ENCODE measurements around the gene UNC119B. TPM values are rescaled to one million over a fixed set of nuclear protein-coding genes. Genes with fewer than 3 reads are reported as not detected.

UNC119B gene
- total and polyA plus RNA-seq, 3 donors from 2014 or later: 42.2 to 45.2 (median 43.3) TPM

DNA sequence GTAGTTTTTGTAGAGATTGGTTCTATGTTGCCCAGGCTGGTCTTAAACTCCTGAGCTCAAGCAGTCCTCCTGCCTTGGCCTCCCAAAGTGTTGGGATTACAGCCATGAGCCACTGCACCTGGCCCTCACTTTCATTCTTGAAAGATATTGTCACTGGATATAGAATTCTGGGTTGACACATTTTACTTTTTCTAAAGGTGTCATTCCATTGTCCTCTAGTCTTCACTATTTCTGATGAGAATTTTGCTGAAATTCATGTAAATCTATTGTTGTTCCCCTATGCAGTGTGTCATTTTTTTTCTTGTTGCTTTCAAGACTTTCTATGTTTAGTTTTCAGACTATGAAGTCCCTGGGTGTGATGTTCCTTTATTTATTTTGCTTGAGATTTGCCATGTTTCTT is 44.5 kb downstream of the UNC119B start:
- no peak overlapping the region for H3K4me3 ChIP-seq
- no peaks in the 10 kb centered on the region for H3K27me3 ChIP-seq
- DNase-seq: no peak
- TF ChIP-seq CTCF (IDR thresholded peaks at IDR 0.05) (no peak), POLR2A (IDR thresholded peaks at IDR 0.05) (no peak)
- no peaks in the 10 kb centered on the region for H3K36me3 ChIP-seq (ENCODE audit: low read depth, missing control alignments)
- intact Hi-C loops (cut with DNase I; ENCODE audit: low total_unique reads): no loop called here
- no peaks in the 10 kb centered on the region for H3K4me1 ChIP-seq
- H3K9me3 ChIP-seq: no peaks in the 10 kb centered on the region
- no peak overlapping the region for H3K27ac ChIP-seq

GRCh38 chr12:120755269-120755668 is 45.0 kb downstream of the UNC119B start:
- H3K9me3 ChIP-seq: no peaks in the 10 kb centered on the region
- H3K27ac ChIP-seq: no peak overlapping the region
- TF ChIP-seq CTCF (IDR thresholded peaks at IDR 0.05) (no peak), POLR2A (IDR thresholded peaks at IDR 0.05) (no peak)
- DNase-seq: no peak
- H3K36me3 ChIP-seq (ENCODE audit: low read depth, missing control alignments): no peaks in the 10 kb centered on the region
- H3K27me3 ChIP-seq: no peaks in the 10 kb centered on the region
- intact Hi-C loops (cut with DNase I; ENCODE audit: low total_unique reads): no loop called here
- H3K4me1 ChIP-seq: no peaks in the 10 kb centered on the region
- no peak overlapping the region for H3K4me3 ChIP-seq

GRCh38 chr12:120757226-120757742 is 47.0 kb downstream of the UNC119B start:
- 70 to 82% methylated on average over 4 of the region's 4 CpGs for WGBS, 2 donors
- Histone ChIP-seq H3K4me1 (no peaks in the 10 kb centered on the region), H3K36me3 (ENCODE audit: low read depth, missing control alignments) (no peaks in the 10 kb centered on the region), H3K4me3 (no peak overlapping the region), H3K27ac (no peak overlapping the region), H3K9me3 (no peaks in the 10 kb centered on the region), H3K27me3 (no peaks in the 10 kb centered on the region)
- intact Hi-C loops (cut with DNase I; ENCODE audit: low total_unique reads): no loop called here
- DNase-seq: no peak
- TF ChIP-seq POLR2A (IDR thresholded peaks at IDR 0.05) (no peak), CTCF (IDR thresholded peaks at IDR 0.05) (no peak)

DNA sequence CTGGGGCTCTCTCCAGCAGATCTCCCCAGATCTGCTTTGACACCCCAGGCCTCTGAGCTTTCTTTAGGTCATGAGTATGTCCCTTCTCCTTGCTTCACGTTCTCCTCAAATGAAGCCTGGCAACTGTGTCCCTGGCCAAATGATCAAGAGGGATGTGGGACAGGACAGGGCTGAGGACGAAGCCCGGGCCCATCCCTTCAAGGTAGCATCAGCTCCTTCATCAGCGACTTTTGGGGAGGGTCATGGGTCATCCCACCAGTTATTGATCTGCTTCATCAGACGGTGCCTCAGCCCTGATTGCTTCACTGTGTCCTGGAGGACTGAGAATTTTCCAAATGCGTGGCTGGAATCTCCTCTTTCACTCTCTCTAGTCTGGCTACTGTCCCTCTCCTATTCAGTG is 47.7 kb downstream of the UNC119B start:
- Histone ChIP-seq H3K36me3 (ENCODE audit: low read depth, missing control alignments) (no peaks in the 10 kb centered on the region), H3K4me1 (no peaks in the 10 kb centered on the region), H3K4me3 (no peak overlapping the region), H3K27ac (no peak overlapping the region), H3K9me3 (no peaks in the 10 kb centered on the region), H3K27me3 (no peaks in the 10 kb centered on the region)
- TF ChIP-seq CTCF (IDR thresholded peaks at IDR 0.05) (no peak), POLR2A (IDR thresholded peaks at IDR 0.05) (no peak)
- DNase-seq: no peak
- WGBS, 2 donors: 77 to 87% methylated on average over 5 to 6 of the region's 6 CpGs
- intact Hi-C loops (cut with DNase I; ENCODE audit: low total_unique reads): no loop called here

- Histone ChIP-seq H3K27me3 (no peaks in the 10 kb centered on the region), H3K9me3 (no peaks in the 10 kb centered on the region), H3K36me3 (ENCODE audit: low read depth, missing control alignments) (no peaks in the 10 kb centered on the region), H3K4me1 (no peaks in the 10 kb centered on the region), H3K4me3 (no peak overlapping the region), H3K27ac (no peak overlapping the region)
- TF ChIP-seq CTCF (IDR thresholded peaks at IDR 0.05) (no peak), POLR2A (IDR thresholded peaks at IDR 0.05) (no peak)
- DNase-seq: no peak
- intact Hi-C loops (cut with DNase I; ENCODE audit: low total_unique reads): no loop called here
- 83 to 90% methylated on average over 7 of the region's 7 CpGs for WGBS, 2 donors
Observed at GRCh38 chr12:120758798-120759590, 48.7 kb downstream of the UNC119B start.

Data from testis (tissue), 3 donors.